Esophagus squamous epithelium (tissue), 4 donors: ENCODE results near the gene RYR3.

Experiments
- CTCF ChIP-seq, 6 experiments: fragments of 450-650 bp in 4 of 6; fragments of 200-600 bp in 2 of 6; sonication (generic) in 2 of 6; IDR thresholded peaks; one replicate each; pipeline ENCODE4 v1.5.1; 2016 to 2019; ENCODE audit warnings: antibody characterized with exemption in 6 of 6, mild to moderate bottlenecking in 4 of 6, moderate library complexity in 4 of 6
- POLR2A ChIP-seq, 4 donors: fragments of 450-650 bp; IDR thresholded peaks; one replicate each; pipeline ENCODE4 v1.6.1; 2017; ENCODE audit warnings: antibody characterized with exemption in 4 of 4, mild to moderate bottlenecking in 4 of 4, moderate library complexity in 3 of 4

GRCh38 chr15:33492434-33493052 lies 181.8 kb downstream of the RYR3 start:
- TF ChIP-seq CTCF (IDR thresholded peaks at IDR 0.05) (no peak), POLR2A (IDR thresholded peaks at IDR 0.05) (no peak)
